PC-3 (cell line): ENCODE results near the gene STARD10.

ENCODE experiments used
- CTCF ChIP-seq: fragments of 300-600 bp; sonication (generic); conservative IDR thresholded peaks from 2 replicates; pipeline ENCODE4 v1.5.1; 2017; ENCODE audit warnings: antibody characterized with exemption, low read depth, mild to moderate bottlenecking, low read length
- EZH2 ChIP-seq: fragments of 300-600 bp; sonication (generic); IDR thresholded peaks from one replicate; pipeline ENCODE4 v1.6.1; 2017; ENCODE audit warnings: antibody characterized with exemption, mild to moderate bottlenecking, low read length; ENCODE audit not compliant: unreplicated experiment
- EZH2phosphoT487 ChIP-seq: fragments of 300-600 bp; sonication (generic); IDR thresholded peaks from 2 replicates; pipeline ENCODE4 v1.6.1; 2018; ENCODE audit warnings: mild to moderate bottlenecking, antibody characterized with exemption, low read length, borderline replicate concordance

GRCh38 chr11:72805216-72805615 lies 11.4 kb upstream of the STARD10 start:
- TF ChIP-seq CTCF, result no peak
- TF ChIP-seq EZH2phosphoT487, result no peak
- TF ChIP-seq EZH2, result no peak
